ENCODE results near the gene SH3GL1.

Gene SH3GL1

DNA sequence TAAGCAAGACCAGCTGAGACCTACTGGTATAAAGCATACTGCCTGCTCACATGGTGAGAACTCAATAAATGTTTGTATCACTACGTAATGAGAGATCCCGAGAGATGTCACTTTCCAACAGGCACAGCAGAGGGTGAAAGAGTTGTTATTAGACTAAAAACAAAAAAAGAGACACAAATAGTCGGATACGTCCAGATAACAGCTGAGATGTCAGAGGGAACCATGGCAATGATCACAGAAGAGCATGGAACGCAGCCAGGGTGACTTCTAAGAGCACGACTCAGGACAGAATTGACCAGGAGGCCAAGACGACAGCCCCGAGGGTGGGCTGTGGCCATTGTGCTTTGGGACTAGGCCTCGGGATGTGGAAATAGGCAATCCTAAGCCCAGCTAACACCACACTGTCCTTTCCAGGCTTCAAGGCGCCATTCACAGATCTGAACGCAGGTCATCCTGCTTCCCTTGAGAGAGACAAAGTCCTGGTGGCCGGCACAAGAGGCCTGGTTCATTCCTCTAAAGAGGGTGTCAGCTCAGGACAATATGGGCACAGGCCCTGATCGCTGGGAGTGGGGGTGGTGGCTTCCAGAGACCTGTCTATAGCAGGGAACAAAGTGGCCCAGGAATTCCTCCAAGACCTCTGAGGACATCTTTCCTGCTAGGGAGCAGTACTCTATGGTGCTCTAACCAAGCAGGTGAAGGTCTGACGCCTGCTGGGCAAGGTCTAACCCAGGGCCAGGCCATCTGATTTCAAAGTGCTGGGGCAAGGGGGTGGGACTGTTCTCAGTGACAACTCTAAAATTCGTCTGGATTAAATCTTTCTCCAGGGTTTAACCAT is 3.2 kb downstream of the SH3GL1 start:
- no peak for DNase-seq

DNA sequence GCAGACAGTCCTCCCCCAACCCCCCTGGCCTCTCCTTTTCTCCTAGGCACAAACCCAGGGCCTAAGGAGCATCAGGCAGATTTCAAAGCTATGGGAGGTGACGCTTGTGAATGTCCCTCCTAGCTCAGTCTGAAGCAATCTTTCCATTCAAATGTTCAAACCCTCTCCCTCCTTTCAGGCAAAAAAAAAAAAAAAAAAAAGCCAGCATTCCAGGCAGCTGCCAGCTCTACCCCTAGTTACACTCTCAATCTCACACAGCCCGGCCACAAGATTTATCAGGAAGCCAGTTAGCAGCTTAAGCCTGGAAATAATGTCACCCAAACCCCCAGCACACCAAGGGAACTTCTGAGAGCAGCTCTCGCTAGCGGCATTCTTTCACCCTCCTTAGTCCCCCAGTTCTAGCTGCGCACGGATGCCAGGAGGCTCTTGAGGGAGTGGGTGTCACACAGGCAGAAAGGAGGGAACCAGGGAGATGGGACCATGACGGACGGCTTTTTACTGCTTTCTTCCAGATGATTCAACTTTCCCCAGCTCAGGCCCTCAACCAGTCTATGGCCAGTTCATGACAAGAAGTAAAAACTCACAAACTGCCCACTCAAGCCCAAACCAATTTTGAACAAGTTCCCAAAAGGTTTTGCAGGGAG is 6.3 kb downstream of the SH3GL1 start:
- DNase-seq, result no peak

DNA sequence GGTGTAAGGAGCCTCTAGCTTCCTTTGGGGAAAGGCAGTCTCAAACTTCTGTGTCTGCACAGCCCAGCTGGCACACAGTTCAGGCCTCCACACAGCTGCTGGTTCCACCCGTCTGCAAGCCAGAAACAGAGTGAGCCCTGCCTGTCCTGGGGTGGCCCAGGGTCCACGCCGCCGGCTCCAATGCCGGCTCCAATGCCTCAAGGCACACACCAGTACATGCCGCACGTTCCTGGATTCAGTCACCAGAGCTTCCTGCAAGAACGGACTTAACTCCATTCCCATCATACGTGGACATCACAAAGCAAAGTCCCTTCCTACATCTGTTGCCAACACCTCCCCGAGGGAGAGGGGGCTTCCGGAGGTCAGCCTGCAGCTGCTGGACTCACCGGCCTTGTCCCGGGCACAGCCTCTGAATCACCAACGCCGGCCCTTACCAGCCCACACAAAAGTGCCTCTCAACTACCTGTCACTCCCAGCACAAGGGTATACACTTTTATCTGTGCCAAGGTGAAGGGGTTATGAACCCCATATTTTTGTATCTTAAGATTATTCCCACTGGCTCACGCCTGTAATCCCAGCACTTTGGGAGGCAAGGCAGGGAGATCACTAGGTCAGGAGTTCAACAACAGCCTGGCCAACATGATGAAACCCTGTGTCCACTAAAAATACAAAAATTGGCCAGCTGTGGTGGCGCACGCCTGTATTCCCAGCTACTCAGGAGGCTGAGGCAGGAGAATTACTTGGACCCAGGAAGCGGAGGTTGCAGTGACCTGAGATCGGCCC is 8.5 kb downstream of the SH3GL1 start:
- no peak for DNase-seq

DNA sequence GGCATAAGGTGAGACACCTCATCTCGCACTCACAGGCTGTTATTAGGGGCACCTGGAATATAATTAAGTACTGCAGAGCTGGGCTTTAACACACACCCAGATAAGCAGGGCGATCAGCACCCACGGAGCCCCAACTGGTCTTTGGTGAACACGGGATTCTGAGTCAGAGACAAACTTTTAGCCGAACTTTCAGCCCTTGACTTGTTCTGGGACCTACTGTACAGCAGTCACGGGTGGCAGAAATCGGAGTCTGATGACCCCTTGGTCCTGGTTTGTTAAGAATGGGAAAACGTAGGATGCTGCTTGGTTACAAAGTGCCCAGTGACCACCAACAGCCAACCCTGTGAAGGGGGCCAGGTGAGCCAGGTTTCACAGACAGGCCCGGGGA is 9.0 kb downstream of the SH3GL1 start:
- no peak for DNase-seq

DNA sequence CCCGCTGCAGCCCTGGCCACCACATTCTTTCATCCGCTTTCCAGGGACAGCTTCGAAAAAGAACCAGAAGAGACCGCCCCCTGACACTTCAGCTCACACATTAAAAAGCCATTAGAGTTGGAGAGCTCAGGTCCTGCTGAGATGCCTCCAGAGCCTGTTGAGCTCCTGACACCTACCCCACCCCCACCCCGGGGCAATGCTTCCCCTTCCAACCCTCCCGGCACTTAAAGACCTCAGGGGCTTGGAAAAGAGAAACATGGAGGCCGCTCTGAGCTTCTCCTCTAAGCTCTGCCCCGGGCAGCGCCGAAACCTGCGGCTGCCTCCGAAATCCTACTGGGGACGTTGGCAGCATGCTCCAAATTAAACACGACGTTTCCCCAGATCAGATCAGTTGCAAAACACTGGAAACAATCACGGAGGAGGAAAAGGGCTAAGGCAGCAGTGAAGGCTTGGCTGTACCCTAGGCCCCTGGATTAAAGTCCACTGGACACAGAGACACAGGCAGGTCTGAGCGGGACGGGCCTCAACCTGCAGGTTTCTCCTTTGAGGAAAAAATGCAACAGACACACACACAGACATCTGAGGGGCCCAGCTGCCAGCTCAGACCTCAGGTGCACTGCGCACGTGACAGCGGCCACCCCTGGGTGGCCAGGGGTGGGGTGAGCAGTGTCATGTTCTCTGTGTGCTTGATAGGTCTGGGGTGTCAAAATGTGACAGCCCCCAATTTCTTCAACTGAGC is 9.6 kb downstream of the SH3GL1 start:
- DNase-seq, result no peak

DNA sequence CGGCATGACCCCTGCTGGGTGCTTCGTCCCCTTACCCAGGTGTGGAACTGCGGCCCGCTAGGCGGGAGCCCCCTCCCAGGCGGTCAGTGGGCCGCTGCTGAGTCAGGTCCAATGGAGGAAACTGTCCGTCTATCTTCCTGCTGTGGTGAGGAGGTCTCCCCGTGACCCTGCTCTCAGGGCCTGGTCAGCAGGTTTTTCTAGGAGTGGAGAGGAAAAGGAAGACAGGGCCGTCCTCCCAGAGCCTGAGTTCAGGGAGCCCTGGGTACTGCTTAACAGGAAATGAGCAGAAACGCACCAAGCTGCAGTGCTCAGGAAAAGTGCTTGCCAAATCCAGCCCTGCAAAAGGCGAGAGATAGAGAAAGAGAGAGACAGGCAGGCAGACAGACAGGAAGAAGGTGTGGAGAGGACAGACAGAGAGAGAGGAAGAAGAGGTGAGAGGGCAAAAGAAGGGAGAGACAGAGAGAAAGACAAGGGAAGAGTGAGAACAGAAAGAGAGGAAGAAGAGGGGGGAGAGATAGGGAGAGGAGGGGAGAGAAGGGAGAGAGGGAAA is 10.3 kb downstream of the SH3GL1 start:
- no peak for DNase-seq

DNA sequence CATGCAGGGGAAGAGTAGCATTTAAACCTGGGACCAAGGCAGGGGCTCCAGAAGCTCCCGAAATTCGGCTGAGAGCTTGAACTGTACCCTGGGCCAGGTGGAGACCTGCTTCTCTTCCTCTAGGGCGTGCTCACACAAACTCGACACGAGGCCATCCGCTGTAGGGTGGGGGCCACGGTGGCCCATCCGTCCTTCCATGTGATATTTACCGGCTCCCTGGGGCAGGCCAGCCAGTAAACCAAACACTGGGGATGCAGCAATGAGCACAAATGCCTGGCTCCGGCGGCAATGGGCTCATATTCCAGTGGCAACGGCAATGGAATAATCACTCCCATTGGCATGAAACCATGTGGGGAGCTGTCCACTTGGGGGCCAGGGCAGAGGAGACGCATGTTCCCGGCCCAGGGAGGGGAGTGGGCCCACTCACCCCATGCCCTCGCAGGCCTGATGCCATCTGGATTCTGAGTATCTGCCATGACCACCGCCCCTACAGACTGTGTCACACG is 10.8 kb downstream of the SH3GL1 start:
- DNase-seq, result no peak

DNA sequence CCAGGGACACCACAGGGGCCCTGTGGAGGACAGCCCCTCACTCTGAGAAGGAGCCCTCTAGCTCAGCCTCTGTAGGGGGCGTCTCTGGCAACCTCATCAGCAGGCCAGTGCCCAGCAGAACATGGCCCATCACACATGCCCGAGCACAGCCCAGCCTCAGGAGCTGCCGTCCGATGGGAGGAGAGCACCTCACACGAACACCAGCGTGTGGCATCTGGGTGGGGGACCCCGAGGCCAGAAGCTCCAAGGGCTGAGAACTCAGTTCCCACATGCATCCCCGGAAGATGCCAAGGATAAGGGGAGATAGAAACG is 11.3 kb downstream of the SH3GL1 start:
- no peak for DNase-seq

DNA sequence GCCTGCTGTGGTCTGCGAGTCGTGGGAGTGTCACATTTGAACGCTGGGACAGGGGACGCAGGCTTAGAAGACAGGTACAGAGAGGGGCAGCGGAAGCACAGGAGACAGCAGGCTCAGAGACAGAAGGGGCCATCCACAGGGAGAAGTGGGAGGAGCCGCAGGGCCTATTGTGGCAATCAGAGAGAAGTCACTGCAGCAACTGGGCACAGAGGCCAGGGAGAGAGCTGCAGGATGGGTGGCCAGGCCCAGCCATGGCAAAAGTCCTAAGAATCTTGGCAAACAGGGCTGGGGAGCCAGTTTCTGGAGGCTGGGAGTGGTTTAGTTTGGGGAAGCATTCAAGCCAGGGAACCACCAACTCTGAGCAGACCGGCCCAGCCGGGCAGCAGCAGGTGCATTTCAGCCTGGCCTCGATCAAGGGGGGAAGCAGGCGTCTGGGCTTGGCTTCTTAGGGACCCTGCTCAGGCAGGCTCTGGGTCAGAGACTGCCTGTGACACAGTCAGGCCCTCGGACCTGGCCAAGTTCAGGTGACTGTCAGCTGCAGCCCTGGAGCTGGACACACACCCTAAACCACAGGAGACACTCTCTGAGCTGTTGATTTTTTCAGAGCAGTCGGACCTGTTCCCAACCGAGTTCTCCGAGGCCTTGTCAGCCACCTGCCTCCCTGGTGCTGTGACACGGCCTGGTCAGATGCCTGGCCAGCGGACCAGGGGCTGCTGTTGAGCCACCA is 11.8 kb downstream of the SH3GL1 start:
- DNase-seq, result no peak

DNA sequence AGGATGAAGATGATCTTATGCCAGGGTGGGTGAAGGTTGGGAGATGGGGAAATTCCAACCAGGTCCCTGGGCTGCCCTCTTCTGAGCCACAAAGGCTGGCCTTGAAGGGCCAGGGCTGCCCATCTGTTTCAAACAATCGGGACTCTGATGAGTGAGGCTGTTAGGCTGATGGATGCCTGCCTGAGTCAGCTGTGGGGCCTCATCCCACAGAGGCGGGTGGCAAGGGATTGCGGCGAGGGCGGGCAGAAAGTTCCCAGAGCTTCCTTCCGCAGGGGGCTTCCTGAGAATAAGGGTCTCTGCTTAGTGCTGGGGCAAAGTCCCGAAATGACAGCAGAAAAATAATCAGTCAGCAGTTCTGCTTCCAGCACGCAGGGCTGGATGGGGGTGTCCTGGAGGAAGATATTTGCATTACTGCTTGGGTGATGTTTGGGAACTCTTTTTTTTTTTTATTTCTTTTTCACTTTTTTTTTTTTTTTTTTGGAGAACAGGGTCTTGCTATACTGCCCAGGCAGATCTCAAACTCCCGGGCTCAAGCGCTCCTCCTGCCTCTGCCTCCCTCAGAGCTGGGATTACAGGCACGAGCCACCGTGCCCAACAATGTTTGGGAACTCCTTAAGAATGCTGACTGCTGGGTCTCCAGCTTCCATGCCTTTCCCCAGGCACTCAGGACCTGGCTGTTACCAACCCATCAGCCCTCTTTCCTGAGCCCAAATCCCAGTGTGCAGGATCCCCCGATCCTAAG is 14.1 kb downstream of the SH3GL1 start:
- DNase-seq, result no peak

DNA sequence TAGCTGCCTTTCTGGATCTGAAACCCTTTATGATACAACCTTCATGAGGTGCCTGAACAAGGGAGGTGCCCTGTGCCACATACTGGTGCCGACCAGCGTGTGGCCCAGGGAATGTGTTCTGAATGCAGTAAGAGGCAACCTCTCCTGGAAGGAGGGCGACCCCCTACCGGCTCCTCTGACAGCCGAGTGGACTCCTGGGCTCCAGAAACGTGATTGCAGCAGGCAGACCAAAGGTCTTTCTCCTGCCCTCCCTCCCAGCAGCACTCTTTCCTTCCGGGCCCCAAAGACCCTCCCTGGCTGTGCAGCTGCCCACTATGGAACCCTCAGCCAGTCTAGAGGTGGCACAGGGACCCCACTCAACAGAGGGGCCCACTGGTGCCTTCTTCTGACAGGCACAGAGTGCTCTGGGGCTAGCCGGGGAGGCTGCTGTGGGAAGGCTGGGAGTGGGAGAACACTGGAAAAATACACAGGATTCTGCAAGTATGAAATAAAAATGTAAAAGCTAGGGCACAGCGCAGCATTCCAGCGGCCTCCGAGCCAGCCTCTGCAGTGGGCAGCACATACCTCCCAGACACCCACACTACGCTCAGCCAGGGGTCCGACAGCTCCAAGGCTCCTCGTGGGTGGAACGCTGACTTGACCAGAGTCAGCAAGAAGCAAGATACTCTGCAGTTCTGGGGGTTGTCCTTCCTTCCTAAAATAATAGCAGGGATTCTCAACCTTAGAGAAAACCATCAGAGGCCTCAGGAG is 14.9 kb downstream of the SH3GL1 start:
- no peak for DNase-seq

DNA sequence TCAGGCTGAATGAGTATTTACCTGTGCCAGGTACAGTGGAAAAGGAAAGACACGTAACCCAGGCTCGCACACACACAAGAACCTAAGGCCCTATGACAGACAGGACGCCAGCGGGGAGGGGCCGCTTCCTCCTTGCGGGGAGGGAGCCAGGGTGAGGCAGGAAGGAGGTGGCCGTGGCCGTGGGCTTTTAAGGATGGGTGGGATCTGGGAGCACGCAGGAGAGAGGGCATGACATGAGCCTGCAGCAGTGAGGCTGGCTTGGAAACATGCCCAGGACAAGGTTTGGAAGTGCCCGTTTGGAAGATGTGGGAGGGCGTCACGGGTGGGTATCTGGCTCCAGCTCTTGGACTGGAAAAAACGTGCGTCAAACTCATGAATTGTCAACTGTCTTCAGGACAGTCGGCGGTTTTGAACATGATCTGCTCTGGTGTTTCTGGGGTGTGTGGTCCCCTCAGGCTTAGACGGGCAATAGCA is 20.1 kb downstream of the SH3GL1 start:
- DNase-seq, result no peak

DNA sequence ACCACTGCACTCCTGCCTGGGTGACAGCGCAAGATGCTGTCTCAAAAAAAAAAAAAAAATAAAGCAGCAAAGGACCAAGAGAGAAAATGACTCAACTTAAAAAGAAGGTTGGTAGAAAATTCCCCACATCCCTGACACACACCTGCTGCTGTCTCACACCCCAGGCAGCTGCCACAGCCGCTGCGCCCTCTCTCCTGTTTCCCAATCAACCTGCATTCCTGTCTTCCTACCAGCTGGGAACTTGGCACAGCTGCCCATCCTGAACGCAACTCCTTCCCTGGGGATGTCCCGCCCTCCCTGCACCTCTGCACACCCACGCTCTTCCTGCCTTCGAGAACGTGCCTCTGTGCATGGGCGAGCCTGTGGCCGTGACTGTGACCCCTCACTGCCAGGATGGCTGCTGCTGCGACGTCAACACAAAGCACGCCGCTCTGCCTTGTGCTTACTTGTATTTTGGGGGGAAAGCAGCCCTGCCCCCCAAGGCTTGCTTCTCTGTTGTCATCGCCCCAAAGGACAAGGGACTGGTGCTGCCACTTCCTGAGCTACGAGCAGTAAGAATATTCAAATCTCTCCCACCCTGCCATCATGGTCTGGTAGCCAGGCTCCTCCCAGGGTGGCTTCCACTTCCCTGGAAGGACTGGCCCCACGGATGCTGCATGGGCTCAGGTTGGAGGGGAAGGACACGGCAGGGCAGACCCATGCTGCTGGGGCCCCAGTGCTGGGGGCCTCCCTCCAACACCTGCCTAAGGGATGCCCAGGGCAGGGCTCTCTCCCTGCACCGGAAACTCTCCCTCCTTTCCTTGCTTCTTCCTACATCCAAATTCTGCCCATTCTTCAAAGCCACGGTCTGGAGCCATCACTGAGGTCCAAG is 20.7 kb downstream of the SH3GL1 start:
- DNase-seq, result no peak

DNA sequence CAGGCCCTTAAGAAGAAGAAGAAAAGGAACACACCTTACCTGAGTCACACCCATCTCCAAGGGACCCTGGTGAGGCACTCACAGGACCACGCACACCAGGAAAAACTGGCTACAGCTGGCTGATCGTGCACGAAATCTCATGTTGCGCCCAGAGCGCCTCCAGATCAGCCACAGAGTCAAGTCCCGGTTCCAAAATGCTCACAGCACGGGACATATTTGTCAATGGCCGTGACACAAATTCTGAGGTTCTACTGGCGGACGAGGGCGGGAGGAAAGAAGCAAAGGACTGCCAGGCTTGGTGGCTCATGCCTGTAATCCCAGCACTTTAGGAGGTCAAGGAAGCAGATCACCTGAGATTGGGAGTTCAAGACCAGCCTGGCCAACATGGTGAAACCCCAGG is 21.5 kb downstream of the SH3GL1 start:
- no peak for DNase-seq

DNA sequence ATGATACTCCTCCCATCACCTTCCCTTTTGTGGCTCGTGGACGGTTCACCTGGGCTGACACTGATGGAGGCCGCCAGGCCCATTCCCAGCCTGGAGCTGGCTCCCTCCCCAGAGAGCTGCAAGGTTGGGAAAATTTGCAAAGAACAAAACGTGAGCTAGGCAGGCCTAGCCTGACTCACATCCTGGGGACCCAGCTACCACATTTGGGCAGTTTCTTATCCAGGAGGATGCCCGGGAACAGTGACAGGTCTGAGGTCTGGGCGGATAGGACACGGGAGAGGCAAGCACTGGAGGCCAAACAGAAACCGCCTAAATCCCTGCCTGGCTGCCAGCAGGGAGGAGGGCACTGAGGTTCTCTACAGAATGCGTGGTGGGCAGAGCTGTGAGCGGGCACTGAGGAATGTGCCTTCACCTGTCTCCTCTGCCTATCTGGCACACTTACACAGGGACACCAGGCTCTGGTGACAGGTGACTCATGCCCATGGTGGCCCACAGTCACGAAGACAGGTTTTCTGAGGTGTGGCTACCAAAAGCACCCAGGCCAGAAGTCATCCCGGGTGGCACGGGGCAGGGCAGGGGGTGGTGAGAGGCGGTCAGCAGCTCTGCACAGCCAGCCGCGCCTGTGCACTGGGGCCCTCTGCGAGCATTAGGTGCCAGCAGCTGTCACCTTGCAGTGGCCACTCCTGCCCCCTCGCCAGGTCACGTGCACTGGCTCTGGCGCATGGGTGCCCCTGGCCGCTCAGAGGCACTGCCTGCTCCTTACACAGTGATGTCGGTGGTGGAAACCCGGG is 23.2 kb downstream of the SH3GL1 start:
- no peak for DNase-seq

DNA sequence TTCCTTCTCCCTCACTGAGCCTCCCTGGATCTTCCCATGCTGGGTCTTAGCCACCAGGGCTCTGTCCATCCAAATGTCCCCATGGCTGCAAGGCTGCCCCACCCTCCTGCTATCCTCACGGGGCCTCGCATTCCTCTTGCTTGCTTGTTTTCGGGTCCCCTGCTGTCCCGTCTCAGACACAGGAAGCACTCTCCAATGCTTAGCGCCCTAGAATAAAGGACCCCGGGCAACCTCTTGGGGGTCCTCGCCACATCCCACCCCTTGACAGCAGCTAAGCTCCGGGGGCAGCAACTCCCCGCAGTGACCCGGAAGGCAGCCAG is 23.7 kb downstream of the SH3GL1 start:
- DNase-seq, result no peak

DNA sequence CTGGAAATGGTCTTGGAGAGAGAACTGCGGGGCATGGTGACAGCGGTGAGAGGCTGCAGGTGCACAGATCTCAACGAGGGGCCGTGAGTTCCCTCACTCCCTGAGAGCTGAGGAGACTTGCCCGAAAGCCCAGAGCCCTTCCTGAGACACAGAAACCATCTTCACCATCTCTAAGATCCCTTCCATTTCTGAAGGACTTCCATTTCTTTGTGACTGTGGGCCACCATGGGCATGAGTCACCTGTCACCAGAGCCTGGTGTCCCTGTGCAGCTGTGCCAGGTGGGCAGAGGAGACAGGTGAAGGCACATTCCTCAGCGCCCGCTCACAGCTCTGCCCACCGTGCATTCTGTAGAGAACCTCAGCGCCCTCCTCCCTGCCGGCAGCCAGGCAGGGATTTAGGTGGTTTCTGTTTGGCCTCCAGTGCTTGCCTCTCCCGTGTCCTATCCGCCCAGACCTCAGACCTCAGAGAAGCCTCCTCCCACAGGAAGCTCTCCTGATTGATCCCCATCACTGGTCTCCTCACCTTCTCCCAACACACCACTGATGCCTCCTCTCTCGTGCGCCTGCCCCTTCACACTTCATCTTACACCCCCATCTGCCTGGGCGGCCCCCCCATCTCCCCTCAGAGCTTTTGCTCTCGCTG is 24.2 kb downstream of the SH3GL1 start:
- no peak for DNase-seq
